Measurements from ENCODE around the gene COL18A1. TPM values are rescaled to one million over a fixed set of nuclear protein-coding genes. Genes with fewer than 3 reads are reported as not detected.

The COL18A1 gene
- total and polyA plus RNA-seq, 9 of the 15 experiments (the other 6 are each of a cell fraction or from before 2014, with no cell fraction given), result 0.14 to 16.4 (median 2.0) TPM

DNA sequence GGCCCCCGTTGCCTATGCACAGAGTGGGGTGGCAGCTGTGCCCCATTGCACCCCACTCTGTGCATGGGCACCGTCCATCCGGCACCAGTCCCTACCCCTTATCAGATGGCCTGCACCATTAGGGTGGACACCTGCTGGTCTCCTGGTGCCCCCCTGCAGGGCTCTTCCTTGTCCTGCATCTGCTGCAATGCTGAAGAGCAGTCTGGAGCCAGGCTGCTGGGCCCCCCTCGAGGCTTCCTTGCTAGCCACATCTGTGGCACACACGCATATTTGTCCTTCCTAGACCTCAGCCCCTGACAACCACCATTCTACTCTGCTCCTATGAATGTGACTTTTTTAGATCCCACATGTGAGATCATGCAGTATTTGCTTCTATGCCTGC, 56.4 kb downstream of the COL18A1 start:
- WGBS (ENCODE audit: insufficient coverage, low coverage, missing lambda C conversion rate), result 21% methylated on average over 5 of the region's 5 CpGs

More for the DNA sequence above, 56.4 kb downstream of the COL18A1 start:
- no peak overlapping the region for H3K4me3 ChIP-seq
- no peak overlapping the region for H3K27ac ChIP-seq (ENCODE audit: extremely low read depth, low read depth, low read length)
- H3K4me2 ChIP-seq (ENCODE audit: insufficient read depth, low read length), result no peak overlapping the region
- no peaks in the 10 kb centered on the region for H3K9me3 ChIP-seq (replicated peaks; ENCODE audit: control insufficient read depth, insufficient read depth, low read depth, low read length)
- no peak for ATAC-seq
- peaks cover 3% of the 10 kb centered on the region for H3K9me1 ChIP-seq (ENCODE audit: control insufficient read depth, insufficient read depth, low read length)
- no peak for FAIRE-seq
- TF ChIP-seq ZNF384 (IDR thresholded peaks at IDR 0.05; ENCODE audit: low read depth, low read length) (no peak), TOE1 (IDR thresholded peaks at IDR 0.05; ENCODE audit: borderline replicate concordance) (no peak), TOE1 (CRISPR knock-in tag; IDR thresholded peaks at IDR 0.05; ENCODE audit: borderline replicate concordance, low read depth) (no peak), SAP30 (IDR thresholded peaks at IDR 0.05; ENCODE audit: borderline replicate concordance, insufficient read depth, low read depth, low read length, poor library complexity, severe bottlenecking) (no peak), ETS2 (tag; IDR thresholded peaks at IDR 0.05; ENCODE audit: borderline replicate concordance, poor library complexity, severe bottlenecking) (no peak), BRD9 (IDR thresholded peaks at IDR 0.05; ENCODE audit: low read depth, partially characterized antibody) (no peak), BACH1 (tag; IDR thresholded peaks at IDR 0.05) (no peak), ZNF197 (CRISPR knock-in tag; IDR thresholded peaks at IDR 0.05; ENCODE audit: low read depth) (no peak)
- TF ChIP-seq, protein P1, sequence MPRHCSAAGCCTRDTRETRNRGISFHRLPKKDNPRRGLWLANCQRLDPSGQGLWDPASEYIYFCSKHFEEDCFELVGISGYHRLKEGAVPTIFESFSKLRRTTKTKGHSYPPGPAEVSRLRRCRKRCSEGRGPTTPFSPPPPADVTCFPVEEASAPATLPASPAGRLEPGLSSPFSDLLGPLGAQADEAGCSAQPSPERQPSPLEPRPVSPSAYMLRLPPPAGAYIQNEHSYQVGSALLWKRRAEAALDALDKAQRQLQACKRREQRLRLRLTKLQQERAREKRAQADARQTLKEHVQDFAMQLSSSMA (CRISPR knock-in tag; IDR thresholded peaks at IDR 0.05), result no peak
- TF ChIP-seq, protein P2, sequence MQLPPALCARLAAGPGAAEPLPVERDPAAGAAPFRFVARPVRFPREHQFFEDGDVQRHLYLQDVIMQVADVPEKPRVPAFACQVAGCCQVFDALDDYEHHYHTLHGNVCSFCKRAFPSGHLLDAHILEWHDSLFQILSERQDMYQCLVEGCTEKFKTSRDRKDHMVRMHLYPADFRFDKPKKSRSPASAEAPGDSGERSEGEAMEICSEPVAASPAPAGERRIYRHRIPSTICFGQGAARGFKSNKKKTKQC (CRISPR knock-in tag; IDR thresholded peaks at IDR 0.05), result no peak
- no TSS peak for BruUV-seq (replicated peaks)
- peaks cover 12 to 33% of the 10 kb centered on the region in 2 experiments; a peak in 4 of 5 replicates for H3K27me3 ChIP-seq (ENCODE audit: control insufficient read depth in 2 of 2, insufficient read depth in 2 of 2, low read length in 2 of 2)
- no peak for DNase-seq (ENCODE audit: extremely low read depth in 1 of 4, low spot score in 3 of 4)
- H3K79me2 ChIP-seq (ENCODE audit: control insufficient read depth, insufficient read depth, low read length), result no peaks in the 10 kb centered on the region
- peaks cover 0 to 47% of the 10 kb centered on the region in 2 experiments; a peak in 3 of 5 replicates for H3K4me1 ChIP-seq (replicated peaks in 1 of 2; ENCODE audit: control insufficient read depth in 2 of 2, insufficient read depth in 2 of 2, low read length in 2 of 2)
- H3K36me3 ChIP-seq (ENCODE audit: control insufficient read depth, insufficient read depth, low read length), result no peaks in the 10 kb centered on the region
- no peak overlapping the region for H3K9ac ChIP-seq (ENCODE audit: insufficient read depth in 1 of 2, low read depth in 2 of 2, low read length in 2 of 2)
- in situ Hi-C loops (cut with MboI) (loop anchor here (5.0 kb wide), 1 partner anchor 351 kb away; no protein-coding TSS in a partner anchor), intact Hi-C loops (cut with micrococcal nuclease) (no loop called here)
- ChIA-PET POLR2A (interaction anchor here (0.6 kb wide), 1 partner anchor 10 kb away, joined by 4 read pairs; no protein-coding TSS in a partner anchor), CTCF (ENCODE audit: low intra/inter-chr PET ratio) (no interaction called here)
- H4K20me1 ChIP-seq (replicated peaks; ENCODE audit: control insufficient read depth, insufficient read depth, low read length), result peaks cover 49% of the 10 kb centered on the region
- no peak overlapping the region for H2AFZ ChIP-seq (ENCODE audit: low read depth, low read length)
